Body of pancreas (tissue), 4 donors: ENCODE results near the gene HERPUD2. TPM values are rescaled to one million over a fixed set of nuclear protein-coding genes. Genes with fewer than 3 reads are reported as not detected.

ENCODE experiments used
- ATAC-seq: fragments of 150-250 bp; one replicate; pipeline ENCODE4 v1.9.1; 2016
- DNase-seq, 4 donors: peaks; one replicate each; pipeline ENCODE4 v3.0.0-alpha.2; 2019
- H3K27ac ChIP-seq, 4 donors: fragments of 200-600 bp; sonication (generic); 1 replicate in 3 of 4; 2 replicates in 1 of 4; pipeline versions ENCODE4 v1.5.1 to v1.6.1; 2016 to 2019; ENCODE audit warnings: mild to moderate bottlenecking in 1 of 4, mixed read lengths in 1 of 4, moderate library complexity in 1 of 4
- H3K27me3 ChIP-seq, 2 donors: fragments of 200-600 bp; sonication (generic); one replicate each; pipeline ENCODE4 v1.6.0; 2016; ENCODE audit warnings: mild to moderate bottlenecking in 1 of 2
- H3K36me3 ChIP-seq, 2 donors: fragments of 200-600 bp; sonication (generic); replicated peaks in 1 of 2; 2 replicates each; pipeline ENCODE4 v1.5.1; 2016; ENCODE audit warnings: low read depth in 2 of 2; ENCODE audit not compliant: insufficient read depth in 1 of 2
- H3K4me1 ChIP-seq: fragments of 200-600 bp; sonication (generic); one replicate; pipeline ENCODE4 v1.6.0; 2016
- H3K4me3 ChIP-seq, 2 donors: fragments of 200-600 bp; sonication (generic); 1 replicate in 1 of 2; 2 replicates in 1 of 2; pipeline ENCODE4 v1.5.1; 2016 to 2019
- H3K9me3 ChIP-seq, 3 donors: fragments of 200-600 bp; sonication (generic); 1 replicate in 2 of 3; 2 replicates in 1 of 3; pipeline ENCODE4 v1.5.1; 2016
- POLR2A ChIP-seq, 3 donors: fragments of 450-650 bp; IDR thresholded peaks; one replicate each; pipeline ENCODE4 v1.6.1; 2016; ENCODE audit warnings: antibody characterized with exemption in 3 of 3, mild to moderate bottlenecking in 2 of 3
- WGBS, 2 donors: methylation state at CpG; one replicate each; pipeline ENCODE4 v1.1.5; 2017; 5-methylcytosine and 5-hydroxymethylcytosine counted together
- intact Hi-C: fragments of 100-400 bp; cut with DNase I; formaldehyde crosslinking; loops from one replicate; pipeline ENCODE4 v1.15.1; 2023
- total RNA-seq, 2 donors: library from RNA; depleted of rRNA; stranded (reverse); fragments of >200 nt; gene quantifications; one replicate each; pipeline ENCODE4 v1.1.0, GENCODE V29; 2016
- TF ChIP-seq, protein P1 (sequence below), 7 experiments: fragments of 450-650 bp in 4 of 7; fragments of 200-600 bp in 3 of 7; sonication (generic) in 3 of 7; IDR thresholded peaks; one replicate each; pipeline ENCODE4 v1.5.1; 2016 to 2019; ENCODE audit warnings: antibody characterized with exemption in 7 of 7

Gene HERPUD2
- total RNA-seq, 2 donors from 2014 or later: 19.4 to 21.5 TPM

DNA sequence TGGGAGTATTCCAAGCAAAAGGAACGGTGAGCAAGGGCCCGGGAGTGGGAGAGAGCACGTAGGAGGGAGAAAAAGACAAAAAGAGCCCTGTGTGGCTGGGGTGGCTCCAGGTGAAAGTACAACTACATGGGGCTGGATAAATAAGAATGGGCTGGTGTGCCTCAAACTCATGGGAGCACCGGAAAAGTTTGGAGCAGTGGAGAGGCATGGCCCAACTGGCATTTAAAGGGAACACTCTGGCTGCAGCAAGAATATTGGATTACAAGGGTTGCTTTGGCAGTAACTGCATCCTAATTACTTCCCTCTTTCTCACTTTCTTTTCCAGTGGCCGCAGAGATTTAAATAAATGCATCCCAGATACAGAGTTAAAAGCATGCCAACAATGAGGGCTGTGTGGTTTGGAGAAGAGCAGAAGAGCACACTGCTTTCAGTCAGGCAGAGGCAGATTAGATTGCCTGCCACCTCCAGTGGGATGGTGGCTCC, 39.1 kb upstream of the HERPUD2 start:
- Histone ChIP-seq H3K27me3 (no peaks in the 10 kb centered on the region), H3K4me3 (no peak overlapping the region), H3K27ac (no peak overlapping the region), H3K9me3 (no peaks in the 10 kb centered on the region), H3K36me3 (no peaks in the 10 kb centered on the region), H3K4me1 (no peaks in the 10 kb centered on the region)
- 61 to 76% methylated on average over 5 of the region's 5 CpGs for WGBS, 2 donors
- no peak for DNase-seq
- TF ChIP-seq, protein P1, sequence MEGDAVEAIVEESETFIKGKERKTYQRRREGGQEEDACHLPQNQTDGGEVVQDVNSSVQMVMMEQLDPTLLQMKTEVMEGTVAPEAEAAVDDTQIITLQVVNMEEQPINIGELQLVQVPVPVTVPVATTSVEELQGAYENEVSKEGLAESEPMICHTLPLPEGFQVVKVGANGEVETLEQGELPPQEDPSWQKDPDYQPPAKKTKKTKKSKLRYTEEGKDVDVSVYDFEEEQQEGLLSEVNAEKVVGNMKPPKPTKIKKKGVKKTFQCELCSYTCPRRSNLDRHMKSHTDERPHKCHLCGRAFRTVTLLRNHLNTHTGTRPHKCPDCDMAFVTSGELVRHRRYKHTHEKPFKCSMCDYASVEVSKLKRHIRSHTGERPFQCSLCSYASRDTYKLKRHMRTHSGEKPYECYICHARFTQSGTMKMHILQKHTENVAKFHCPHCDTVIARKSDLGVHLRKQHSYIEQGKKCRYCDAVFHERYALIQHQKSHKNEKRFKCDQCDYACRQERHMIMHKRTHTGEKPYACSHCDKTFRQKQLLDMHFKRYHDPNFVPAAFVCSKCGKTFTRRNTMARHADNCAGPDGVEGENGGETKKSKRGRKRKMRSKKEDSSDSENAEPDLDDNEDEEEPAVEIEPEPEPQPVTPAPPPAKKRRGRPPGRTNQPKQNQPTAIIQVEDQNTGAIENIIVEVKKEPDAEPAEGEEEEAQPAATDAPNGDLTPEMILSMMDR (IDR thresholded peaks at IDR 0.05): no peak
- TF ChIP-seq POLR2A (IDR thresholded peaks at IDR 0.05): no peak
- intact Hi-C loops: no loop called here
- no peak for ATAC-seq

DNA sequence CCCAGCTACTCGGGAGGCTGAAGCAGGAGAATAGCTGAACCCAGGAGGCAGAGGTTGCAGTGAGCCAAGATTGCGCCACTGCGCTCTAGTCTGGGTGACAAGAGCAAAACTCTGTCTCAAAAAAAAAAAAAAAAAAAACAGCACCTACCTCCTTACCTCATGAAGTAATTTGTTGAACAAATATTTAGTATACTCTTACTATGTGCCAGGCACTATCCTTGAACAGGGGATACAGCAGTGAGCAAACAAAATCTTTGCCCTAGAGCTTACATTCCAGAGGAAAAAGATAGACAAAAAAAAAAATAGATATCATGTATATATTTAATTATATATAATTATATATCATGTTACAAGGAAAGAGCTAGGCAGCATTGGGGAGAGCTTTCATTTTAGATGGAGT, 36.4 kb upstream of the HERPUD2 start:
- intact Hi-C loops: no loop called here
- DNase-seq (no peak), ATAC-seq (no peak)
- no peaks in the 10 kb centered on the region for H3K9me3 ChIP-seq
- WGBS, 2 donors: 97 to 98% methylated on average over 3 of the region's 3 CpGs
- no peaks in the 10 kb centered on the region for H3K27me3 ChIP-seq
- no peak for TF ChIP-seq POLR2A (IDR thresholded peaks at IDR 0.05)
- TF ChIP-seq, protein P1 (IDR thresholded peaks at IDR 0.05): no peak
- H3K4me1 ChIP-seq: no peaks in the 10 kb centered on the region
- H3K27ac ChIP-seq: no peak overlapping the region
- no peak overlapping the region for H3K4me3 ChIP-seq
- H3K36me3 ChIP-seq: no peaks in the 10 kb centered on the region

DNA sequence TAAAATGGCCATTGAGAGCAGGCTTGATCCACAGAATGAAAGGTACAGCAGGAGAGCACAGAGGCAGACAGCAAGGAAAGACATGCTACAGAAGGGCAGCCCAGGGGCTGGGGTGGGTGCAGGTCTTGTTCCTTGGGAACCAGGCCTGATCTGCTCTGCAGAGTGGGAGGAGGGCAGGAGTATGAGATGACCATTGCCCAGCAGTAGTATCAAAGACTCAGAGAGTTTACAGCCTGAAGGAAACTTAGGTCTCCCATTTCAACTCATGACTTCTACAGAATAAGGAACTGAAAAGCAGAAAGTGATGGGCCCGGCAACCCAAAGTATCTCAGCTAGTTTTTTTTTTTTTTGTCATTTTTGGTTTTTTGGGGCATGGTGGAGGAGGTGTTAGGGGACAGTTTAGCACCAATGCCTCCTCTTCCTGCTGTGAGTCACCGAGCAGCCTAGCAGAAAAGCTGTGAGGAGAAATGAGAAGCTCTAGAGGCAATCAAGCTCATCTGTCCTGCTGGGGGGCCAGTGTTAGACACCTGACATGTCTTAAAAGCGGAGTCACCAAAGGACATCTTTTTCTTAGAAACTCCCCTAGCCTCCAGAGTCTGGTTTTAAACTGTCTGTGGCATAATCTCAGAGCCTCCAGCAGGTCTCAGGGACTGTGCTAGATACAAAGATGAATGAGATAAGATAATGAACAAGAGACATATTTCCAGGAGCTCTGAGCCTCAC, 34.3 kb upstream of the HERPUD2 start:
- ATAC-seq: no peak
- WGBS, 2 donors: 81 to 83% methylated on average over 3 of the region's 3 CpGs
- H3K4me3 ChIP-seq: no peak overlapping the region
- no peaks in the 10 kb centered on the region for H3K36me3 ChIP-seq
- H3K27ac ChIP-seq: no peak overlapping the region
- H3K27me3 ChIP-seq: no peaks in the 10 kb centered on the region
- intact Hi-C loops: no loop called here
- H3K4me1 ChIP-seq: no peaks in the 10 kb centered on the region
- DNase-seq: no peak
- H3K9me3 ChIP-seq: no peaks in the 10 kb centered on the region
- TF ChIP-seq, protein P1 (IDR thresholded peaks at IDR 0.05): no peak
- TF ChIP-seq POLR2A (IDR thresholded peaks at IDR 0.05): no peak

DNA sequence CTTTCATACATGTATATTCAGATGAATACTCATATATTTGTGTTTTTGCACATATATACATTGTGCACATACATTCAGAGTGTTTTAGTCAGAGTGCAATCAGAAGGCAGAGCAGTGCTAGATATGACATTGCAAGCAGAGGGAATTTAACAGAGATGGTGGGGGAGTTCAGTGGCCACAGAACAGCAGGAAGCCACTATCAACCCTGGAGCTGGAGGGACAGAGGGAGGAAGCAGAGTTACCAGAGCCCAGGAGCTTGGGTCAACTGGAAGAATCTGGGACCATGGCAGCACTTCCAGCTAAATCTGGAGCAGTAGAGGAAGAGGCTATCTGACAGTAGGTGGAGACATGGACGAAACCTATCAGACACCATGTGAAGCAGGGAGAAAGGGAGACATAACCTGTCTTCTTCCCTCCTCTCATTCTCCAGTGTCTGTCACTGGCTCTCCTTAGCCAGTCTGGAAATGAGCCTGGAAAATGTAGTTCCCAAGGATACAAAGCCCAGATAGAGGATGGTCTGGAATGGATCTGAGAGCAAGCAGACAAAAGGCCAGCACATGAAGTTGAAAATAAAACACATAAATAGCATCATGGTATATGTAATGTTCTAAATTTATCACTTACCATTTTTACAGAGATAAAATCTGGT, 33.6 kb upstream of the HERPUD2 start:
- H3K36me3 ChIP-seq: no peaks in the 10 kb centered on the region
- TF ChIP-seq, protein P1 (IDR thresholded peaks at IDR 0.05): no peak
- no peak for TF ChIP-seq POLR2A (IDR thresholded peaks at IDR 0.05)
- no peaks in the 10 kb centered on the region for H3K4me1 ChIP-seq
- WGBS, 2 donors: 80 to 88% methylated on average over 1 of the region's 1 CpG
- H3K4me3 ChIP-seq: no peak overlapping the region
- no peak for ATAC-seq
- intact Hi-C loops: no loop called here
- H3K27ac ChIP-seq: no peak overlapping the region
- no peaks in the 10 kb centered on the region for H3K27me3 ChIP-seq
- DNase-seq: no peak
- no peaks in the 10 kb centered on the region for H3K9me3 ChIP-seq
